Dermis blood vessel endothelial cell (primary cell): Measurements from ENCODE around the gene MMD. TPM values are rescaled to one million over a fixed set of nuclear protein-coding genes. Genes with fewer than 3 reads are reported as not detected.
"Not testable (repeated sequence)": the region's sequence is repeated elsewhere in the genome, so short reads cannot be mapped to it uniquely, and the experiment has no call there.

Experiments used
- DNase-seq: peaks from one replicate; pipeline ENCODE4 v3.0.0; 2010
- total RNA-seq: library from RNA; depleted of rRNA; stranded (reverse); fragments of >200 nt; gene quantifications from 2 replicates; pipeline ENCODE4 v1.2.3, GENCODE V29; 2014

MMD gene
- total RNA-seq, 1 donor from 2014 or later: 16.2 TPM

- peak; percentile 5 for DNase-seq
These were observed 1.4 kb downstream of the MMD start for GRCh38 chr17:55420067-55420775.

DNA sequence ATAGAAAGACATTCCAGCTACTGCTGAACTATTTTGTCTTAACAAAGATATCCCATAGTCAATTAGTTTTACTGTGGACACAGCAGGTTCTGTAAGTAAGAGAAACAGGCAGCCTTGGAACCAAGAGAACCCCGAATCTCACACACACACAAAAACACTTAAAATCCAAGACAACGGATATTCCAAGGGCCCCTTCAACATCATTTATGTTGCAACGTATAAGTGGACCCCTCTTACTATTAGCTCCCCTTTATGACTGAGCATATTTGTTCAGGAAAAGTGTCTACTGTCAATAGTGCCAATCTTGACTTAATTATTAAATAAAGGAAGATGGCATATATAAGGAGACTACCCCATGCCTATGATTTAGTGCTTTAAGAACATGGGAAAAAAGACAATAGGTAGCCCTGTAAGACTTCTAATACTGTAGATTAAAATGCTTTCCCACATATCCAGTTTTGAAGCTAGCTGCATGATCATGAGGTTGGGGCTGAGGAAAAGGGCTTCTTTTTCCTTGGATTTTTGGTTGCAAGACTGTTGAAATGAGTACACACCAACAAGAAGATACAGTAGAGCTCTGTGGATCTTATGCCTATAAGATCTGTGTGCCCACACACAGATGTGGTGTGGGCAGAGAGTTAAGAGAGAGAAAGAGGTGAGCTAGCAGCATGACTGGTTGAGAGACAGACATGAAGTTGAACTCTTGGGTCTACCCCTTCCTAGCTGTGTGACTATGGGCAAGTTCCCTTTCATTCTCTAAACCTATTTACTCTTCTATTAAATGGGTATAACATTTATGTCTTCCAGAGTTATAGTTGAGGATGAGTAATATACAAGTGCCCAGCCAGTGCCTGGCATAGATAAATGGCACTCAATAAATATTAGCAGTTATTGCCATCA lies 3.0 kb downstream of the MMD start:
- no peak for DNase-seq

GRCh38 chr17:55417411-55418268 lies 4.0 kb downstream of the MMD start:
- no peak for DNase-seq

DNA sequence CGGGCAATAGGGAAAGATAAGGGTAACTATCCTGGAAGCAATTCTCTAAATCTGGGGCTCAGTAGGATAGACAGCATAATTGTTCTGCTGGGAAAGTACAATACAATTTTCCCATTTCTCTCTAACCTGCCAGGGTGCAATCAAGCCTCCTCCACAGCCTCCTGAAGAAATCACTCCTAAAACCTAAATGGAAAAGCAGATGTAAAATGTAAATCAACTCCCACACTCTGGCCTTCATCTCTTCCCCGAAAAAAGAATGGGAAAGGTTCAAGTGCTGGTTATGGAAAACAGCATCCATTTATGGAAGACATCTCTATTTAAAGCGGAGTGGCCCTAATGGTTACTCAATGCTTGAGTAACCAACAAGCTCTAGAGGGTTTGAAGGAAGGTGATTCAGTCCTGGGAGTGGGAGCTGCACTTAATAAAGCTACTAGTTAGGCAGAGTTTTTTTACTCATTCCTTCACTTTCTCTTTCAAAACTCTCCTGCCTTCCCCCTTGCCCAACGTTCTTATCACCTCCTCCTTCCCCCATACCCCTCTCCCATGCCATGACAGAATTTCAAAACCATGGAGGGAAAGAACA lies 5.1 kb downstream of the MMD start:
- no peak for DNase-seq

DNA sequence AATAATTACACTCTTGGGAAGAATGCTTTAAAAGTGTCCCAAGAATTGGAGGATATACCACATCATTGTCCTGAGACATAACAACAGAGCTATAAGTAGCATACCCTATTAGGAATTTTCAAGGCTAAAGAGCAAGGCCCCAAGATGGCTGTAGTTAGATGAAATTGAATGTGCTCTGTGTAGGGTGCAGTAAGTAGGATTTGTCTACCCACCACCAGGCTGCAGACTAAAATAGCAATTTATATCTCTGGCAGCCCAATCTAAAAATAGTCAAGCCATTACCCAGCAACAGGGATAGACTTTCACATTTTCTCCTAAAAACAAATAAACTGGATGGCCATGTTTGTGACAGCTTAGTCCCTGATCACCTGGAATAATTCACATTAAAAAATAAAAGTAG lies 5.6 kb downstream of the MMD start:
- DNase-seq: no peak

- no peak for DNase-seq
These were observed 6.7 kb downstream of the MMD start for GRCh38 chr17:55414983-55415382.

- no peak for DNase-seq
These were observed 7.7 kb downstream of the MMD start for GRCh38 chr17:55413825-55414489.

DNA sequence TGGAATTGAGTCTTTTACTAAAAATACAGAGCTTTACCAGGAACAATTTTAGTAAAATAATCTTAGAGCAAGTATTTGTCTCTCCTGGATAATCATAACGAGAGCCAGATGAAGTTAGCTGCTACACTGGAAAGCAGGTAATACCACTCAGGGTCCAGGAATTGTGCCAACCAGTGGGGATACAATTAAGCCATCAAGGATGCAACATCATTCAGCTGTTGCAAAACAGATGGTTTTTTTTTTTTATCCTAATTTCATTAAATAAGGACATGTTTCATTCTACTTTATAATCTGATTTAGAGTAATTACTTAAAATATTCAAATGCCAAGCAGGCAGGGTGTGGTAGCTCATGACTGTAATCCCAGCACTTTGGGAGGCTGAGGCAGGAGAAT lies 10.2 kb downstream of the MMD start:
- DNase-seq: no peak

DNA sequence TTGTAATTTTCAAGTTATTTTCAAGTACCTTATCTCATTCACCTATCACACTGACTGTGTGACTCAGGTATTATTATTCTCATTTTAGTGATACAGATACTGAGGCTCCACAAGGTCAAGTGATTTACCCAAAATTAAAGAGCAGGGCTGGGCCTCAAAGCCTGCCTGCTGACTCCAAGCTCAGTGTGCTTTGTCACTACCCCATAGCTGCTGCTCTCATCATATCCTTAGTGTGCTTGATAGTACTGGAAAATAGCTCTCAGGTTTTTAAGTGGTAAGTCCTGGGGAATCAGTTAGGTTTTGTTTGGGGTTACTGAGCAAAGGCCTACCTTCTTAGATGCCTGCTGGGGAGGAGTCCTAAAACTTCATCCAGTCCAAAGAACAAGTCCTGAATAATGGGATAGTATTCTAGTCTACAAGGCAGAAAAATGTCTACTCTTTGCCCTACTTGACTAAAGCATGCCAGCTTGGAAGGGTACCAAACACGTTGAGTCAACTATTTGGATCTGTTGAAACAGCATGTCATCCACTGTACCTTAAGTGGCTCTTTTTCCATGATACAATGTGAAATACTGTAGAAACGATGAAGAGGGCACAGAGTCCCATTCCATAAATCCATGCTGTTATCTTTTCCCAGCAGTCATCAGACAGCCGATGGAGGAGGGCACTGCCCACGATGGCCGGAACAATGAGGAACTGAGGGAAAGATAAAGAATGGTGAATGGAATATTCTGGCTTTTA lies 10.7 kb downstream of the MMD start:
- no peak for DNase-seq

DNA sequence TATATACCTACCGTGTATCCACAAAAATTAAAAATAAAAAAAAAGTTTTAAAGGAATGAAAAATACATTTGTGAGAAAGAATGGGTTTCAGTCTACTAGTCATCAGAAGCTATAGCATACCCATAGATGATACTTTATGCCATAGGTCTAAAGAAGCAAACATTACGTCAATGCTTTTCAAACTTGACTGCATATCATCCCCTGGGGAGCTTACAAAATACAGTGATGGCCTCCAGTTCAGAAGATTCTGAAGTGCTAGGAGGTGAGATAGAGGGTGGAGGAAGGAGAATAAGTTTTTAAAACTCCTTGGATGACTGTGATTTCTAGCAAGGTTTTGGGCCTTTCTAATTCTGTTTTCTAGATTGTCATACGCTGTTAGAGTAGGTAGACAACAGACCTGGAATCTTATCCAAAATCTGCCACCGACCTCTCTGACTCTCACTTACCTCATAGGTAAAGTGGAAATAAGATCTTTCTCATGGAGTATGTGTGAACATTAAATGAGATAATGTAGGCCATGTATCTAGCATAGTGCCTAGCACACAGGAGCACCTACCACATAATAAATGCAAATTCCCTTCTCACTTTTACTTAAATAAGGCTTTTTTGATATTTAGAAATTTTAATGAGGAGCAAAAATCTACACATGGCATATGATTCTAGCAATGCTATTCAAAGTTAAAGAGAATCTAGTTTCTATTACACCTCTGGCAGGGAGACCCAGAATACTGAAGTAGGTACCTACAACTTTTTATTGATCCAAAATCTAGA lies 12.4 kb downstream of the MMD start:
- no peak for DNase-seq

DNA sequence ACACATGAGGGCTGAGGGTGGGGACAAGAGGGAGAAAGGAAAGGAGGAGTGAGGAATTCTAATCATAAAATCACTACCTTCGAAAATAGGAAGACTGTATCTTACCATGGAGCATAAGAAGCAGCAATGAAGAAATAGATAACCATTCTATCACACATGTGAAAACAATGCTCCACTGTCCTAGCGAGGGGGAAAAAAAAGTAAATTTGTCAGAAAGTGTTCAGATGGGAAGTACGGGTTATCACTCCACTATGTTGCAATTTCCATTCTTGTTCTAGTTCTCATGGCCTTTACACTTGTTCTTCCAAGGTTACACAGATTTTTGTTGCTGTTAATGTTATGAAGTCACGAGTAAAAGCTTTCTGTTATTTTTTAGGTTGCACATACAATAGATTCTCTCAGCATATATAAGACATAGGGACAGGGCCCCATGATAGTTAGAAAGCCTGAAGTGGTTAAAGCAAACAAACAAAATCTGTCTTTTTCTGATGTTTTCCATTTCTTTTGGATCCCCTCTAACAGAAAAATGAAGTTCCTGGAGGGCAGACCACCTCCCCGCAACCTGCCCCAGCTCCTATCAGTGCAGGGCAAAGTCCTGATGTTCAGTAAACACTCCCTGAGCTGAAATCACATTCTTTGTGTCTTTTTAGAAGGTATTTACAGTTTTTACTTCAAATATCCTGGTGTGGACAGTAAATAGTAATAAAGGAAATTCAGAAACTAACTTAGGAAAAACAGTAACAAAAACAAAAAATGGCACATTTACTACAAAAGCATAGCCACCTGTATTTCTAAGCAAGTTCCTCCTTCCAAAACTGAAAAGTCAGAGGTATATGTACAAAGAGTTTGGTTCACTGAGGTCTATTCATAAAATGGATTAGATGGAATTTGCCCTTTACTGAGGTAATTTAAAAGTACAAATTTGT lies 13.7 kb downstream of the MMD start:
- no peak for DNase-seq

DNA sequence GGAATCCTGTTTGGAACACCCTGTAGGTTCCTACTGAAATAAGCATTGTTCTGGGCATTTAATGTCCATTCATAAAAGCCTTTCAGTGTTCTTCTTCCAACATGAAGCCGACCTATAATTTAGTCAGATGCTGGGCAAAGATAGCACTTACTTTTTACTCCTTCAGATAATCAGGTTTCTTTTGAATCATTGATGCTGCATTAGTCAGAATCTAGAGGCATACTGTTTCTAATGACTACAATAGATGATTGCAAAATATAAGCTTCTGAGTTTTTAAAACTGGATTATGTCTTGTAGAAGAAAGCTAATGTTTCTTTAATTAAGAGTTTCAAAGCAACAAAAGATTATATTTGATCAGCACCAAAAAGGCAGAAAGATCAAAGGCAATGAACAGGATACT lies 16.0 kb downstream of the MMD start:
- no peak for DNase-seq

DNA sequence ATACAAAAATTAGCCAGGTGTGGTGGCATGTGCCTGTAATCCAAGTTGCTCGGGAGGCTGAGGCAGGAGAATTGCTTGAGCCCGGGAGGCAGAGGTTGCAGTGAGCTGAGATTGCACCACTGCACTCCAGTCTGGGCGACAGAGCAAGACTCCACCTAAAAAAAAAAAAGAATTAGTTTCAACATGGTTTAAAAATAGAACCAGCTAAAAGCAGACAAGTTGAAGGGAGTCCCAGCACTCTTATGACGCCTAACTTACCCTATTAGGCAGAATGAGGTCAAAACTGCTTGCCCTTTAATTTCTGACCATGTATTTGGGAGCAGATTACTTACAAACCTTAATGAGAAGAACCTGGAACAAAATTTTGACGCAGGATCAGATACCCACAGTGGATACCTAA lies 17.4 kb downstream of the MMD start:
- not testable (repeated sequence) for DNase-seq

DNA sequence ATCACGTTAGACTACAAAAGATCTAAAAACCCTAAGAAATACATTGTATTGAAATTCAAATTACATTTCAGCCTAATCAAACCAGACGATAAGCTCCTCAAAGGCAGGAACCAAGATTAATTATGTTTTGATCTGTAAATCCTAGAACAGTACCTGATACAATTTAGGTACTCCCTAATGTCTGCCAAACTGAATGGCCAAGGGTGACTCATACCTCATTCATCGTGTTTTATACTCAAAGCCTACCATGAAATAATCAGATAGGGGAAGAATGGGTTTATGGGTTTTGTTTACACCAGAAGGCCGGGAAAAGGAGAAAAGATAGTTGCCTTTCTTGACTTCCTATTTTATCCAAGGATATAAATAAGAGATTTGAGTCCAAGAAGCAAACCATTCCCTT lies 19.3 kb downstream of the MMD start:
- DNase-seq: peak; percentile 10

DNA sequence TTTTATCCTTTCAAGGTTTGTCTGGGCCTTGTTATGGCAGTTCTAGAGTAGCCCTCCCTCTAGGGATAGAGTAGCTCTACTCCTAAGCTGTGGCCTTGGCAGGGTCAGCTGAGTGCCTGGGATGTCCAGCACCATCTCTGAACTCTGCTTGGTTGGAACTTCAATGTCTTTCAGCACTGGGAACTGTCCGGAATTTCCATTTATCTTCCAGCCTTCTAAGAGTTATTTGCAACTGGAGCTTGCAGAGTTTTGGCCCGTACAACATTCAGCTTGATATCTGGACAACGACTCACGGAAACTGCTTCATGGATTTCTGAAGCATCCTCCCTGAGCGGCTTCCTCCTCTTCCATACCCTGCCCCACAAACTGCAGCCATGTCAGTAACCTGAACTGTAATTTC lies 22.9 kb downstream of the MMD start:
- peak; percentile 2 for DNase-seq

DNA sequence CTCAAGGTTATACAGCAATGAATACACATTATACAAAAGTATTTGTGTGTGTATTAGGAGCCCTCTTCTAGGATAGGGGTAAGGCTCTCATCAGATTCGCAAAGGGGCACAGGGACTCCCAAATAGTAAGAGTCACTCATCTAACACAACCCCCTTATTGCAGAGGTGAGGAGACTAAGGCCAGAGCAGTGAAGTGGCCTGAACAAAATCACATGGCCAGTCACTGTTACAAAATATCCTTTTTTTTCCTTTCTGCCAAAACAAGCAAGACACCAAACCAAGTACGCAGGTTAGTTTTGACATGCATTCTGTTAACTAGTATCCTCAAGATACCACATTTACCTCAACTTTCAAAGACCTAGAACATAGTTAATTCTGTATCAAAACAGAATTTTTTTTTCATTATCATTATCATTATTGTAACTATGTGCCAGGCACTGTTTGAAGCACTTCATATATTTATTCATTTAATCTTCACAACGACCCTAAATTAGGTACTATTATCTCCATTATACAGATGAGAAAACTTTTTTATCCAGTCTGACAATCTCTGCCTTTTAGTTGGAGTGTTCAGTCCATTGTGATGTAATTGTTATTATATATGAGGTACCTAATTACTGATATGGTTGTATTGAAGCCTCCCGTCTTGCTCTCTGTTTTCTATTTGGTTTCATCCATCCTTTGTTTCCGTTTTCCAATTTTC lies 25.7 kb downstream of the MMD start:
- no peak for DNase-seq

GRCh38 chr17:55394357-55395021 lies 27.1 kb downstream of the MMD start:
- no peak for DNase-seq

DNA sequence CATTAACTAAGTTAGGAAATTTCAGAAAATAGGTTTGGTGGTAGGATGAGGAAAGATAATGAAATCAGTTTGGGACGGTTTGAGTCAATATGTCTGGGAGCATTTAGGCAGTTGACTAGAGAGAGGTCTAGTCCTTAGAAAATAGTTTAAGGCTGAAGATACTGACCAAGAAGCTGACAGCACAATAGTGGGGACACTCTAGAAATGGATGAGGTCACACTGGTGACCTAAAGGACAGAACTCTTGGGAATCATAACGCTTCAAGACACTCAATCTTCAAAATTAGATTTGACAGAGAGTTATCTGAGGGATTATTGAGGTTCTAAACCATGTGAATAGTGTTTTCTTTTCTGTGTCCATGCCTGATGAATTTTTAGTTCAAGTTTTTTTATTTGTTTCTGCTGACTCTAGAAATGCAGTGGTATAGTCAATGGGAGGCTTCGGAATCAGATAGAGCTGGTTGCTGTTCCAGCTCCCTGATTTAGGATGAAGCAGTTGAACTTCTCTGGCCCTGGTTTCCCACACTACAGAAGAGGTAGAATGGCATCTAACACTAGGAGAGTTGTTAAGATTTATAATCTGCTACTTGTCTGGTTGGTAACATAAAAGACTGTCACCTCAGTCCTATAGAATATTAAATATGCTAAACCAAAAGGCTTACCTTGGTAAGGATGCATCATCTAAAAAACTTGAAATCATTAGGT lies 29.7 kb downstream of the MMD start:
- no peak for DNase-seq
